ENCODE results near the gene TMA7B. TPM values are rescaled to one million over a fixed set of nuclear protein-coding genes. Genes with fewer than 3 reads are reported as not detected.
"Not testable (repeated sequence)": the region's sequence is repeated elsewhere in the genome, so short reads cannot be mapped to it uniquely, and the experiment has no call there.

Gene TMA7B
- total RNA-seq, 1 donor from 2014 or later: not detected

- intact Hi-C loops (cut with micrococcal nuclease): no loop called here
- no peak for DNase-seq
- ATAC-seq: no peak
Observed at GRCh38 chr22:39972641-39973040, 12.4 kb downstream of the TMA7B start.

GRCh38 chr22:39973656-39974055, 13.5 kb downstream of the TMA7B start:
- no peak for DNase-seq
- peak; percentile 46 for ATAC-seq
- intact Hi-C loops (cut with micrococcal nuclease): no loop called here

- intact Hi-C loops (cut with micrococcal nuclease): no loop called here
- no peak for DNase-seq
- no peak for ATAC-seq
Observed at GRCh38 chr22:39974065-39974464, 13.9 kb downstream of the TMA7B start.

- intact Hi-C loops (cut with micrococcal nuclease): no loop called here
- ATAC-seq: no peak
- no peak for DNase-seq
Observed at GRCh38 chr22:39979048-39979447, 18.9 kb downstream of the TMA7B start.

- intact Hi-C loops (cut with micrococcal nuclease): no loop called here
- DNase-seq (no peak), ATAC-seq (no peak)
Observed at GRCh38 chr22:39979458-39979857, 19.3 kb downstream of the TMA7B start.

GRCh38 chr22:39980596-39980995, 20.4 kb downstream of the TMA7B start:
- no peak for DNase-seq
- no peak for ATAC-seq
- intact Hi-C loops (cut with micrococcal nuclease): no loop called here

GRCh38 chr22:39983346-39983745, 23.1 kb downstream of the TMA7B start:
- DNase-seq (no peak), ATAC-seq (no peak)
- intact Hi-C loops (cut with micrococcal nuclease): no loop called here

- no peak for DNase-seq
- peak; percentile 33 for ATAC-seq
- intact Hi-C loops (cut with micrococcal nuclease): no loop called here
Observed at GRCh38 chr22:39984006-39984405, 23.8 kb downstream of the TMA7B start.

GRCh38 chr22:39984746-39985145, 24.5 kb downstream of the TMA7B start:
- DNase-seq: no peak
- no peak for ATAC-seq
- intact Hi-C loops (cut with micrococcal nuclease): no loop called here

GRCh38 chr22:39985383-39986035, 25.3 kb downstream of the TMA7B start:
- intact Hi-C loops (cut with micrococcal nuclease): no loop called here
- no peak for DNase-seq
- no peak for ATAC-seq

- intact Hi-C loops (cut with micrococcal nuclease): no loop called here
- ATAC-seq (no peak), DNase-seq (no peak)
Observed at GRCh38 chr22:39988386-39989114, 28.4 kb downstream of the TMA7B start.

- intact Hi-C loops (cut with micrococcal nuclease): no loop called here
- peak; percentile 57 for ATAC-seq
- no peak for DNase-seq
Observed at GRCh38 chr22:39989633-39990032, 29.4 kb downstream of the TMA7B start.

GRCh38 chr22:39990686-39991085, 30.5 kb downstream of the TMA7B start:
- intact Hi-C loops (cut with micrococcal nuclease): no loop called here
- ATAC-seq: peak; percentile 28
- no peak for DNase-seq

- intact Hi-C loops (cut with micrococcal nuclease): no loop called here
- DNase-seq (no peak), ATAC-seq (no peak)
Observed at GRCh38 chr22:39991159-39991860, 31.1 kb downstream of the TMA7B start.

- DNase-seq (no peak), ATAC-seq (peak; percentile 73)
- intact Hi-C loops (cut with micrococcal nuclease): no loop called here
Observed at GRCh38 chr22:39992088-39992826, 32.1 kb downstream of the TMA7B start.

- ATAC-seq; DNase-seq; intact Hi-C loops (cut with micrococcal nuclease): not testable (repeated sequence)
Observed at GRCh38 chr22:39992894-39993293, 32.7 kb downstream of the TMA7B start.

GRCh38 chr22:39994041-39994565, 33.9 kb downstream of the TMA7B start:
- DNase-seq (no peak), ATAC-seq (no peak)
- intact Hi-C loops (cut with micrococcal nuclease): no loop called here

- DNase-seq: peak; percentile 46
- intact Hi-C loops (cut with micrococcal nuclease): no loop called here
- ATAC-seq: peak; percentile 14
Observed at GRCh38 chr22:39994566-39995392, 34.6 kb downstream of the TMA7B start, which contains the start of gene FAM83F. Gene FAM83F, plus strand, starts transcription at chr22:39994954. Its CDS starts 89 bp downstream, at chr22:39995043.
